ENCODE data around the gene TRIM27. TPM values are rescaled to one million over a fixed set of nuclear protein-coding genes. Genes with fewer than 3 reads are reported as not detected.
A peak's percentile ranks its signal among the peaks of the same experiment; 100 is the strongest.

The TRIM27 gene
- total RNA-seq, 4 donors from 2014 or later: 30.0 to 48.0 (median 40.2) TPM

GRCh38 chr6:28864326-28864923, 59.4 kb downstream of the TRIM27 start:
- peaks cover 18% of the 10 kb centered on the region for H3K4me1 ChIP-seq
- no peaks in the 10 kb centered on the region for H3K9me3 ChIP-seq
- WGBS: 38% methylated on average over 25 of the region's 25 CpGs
- H3K27me3 ChIP-seq: peaks cover 4% of the 10 kb centered on the region
- no peak overlapping the region for H3K27ac ChIP-seq
- H3K4me3 ChIP-seq: peak overlapping the region; percentile 76
- DNase-seq (ENCODE audit: low spot score in 2 of 2): no peak
- H3K36me3 ChIP-seq: no peaks in the 10 kb centered on the region
- TF ChIP-seq POLR2AphosphoS5 (IDR thresholded peaks at IDR 0.05) (no peak), POLR2A (IDR thresholded peaks at IDR 0.05) (no peak), EP300 (IDR thresholded peaks at IDR 0.05) (no peak), CTCF (IDR thresholded peaks at IDR 0.05) (no peak)

- Histone ChIP-seq H3K27me3 (peaks cover 4% of the 10 kb centered on the region), H3K4me3 (peak overlapping the region; percentile 76), H3K4me1 (peaks cover 18% of the 10 kb centered on the region), H3K9me3 (no peaks in the 10 kb centered on the region), H3K36me3 (no peaks in the 10 kb centered on the region), H3K27ac (no peak overlapping the region)
- under 1% methylated on average over 46 of the region's 47 CpGs for WGBS
- TF ChIP-seq POLR2AphosphoS5 (IDR thresholded peaks at IDR 0.05) (peak in 2 of 3 donors; percentile 80 to 90), EP300 (IDR thresholded peaks at IDR 0.05) (no peak)
- peak in 1 of 2 donors; percentile 82 for DNase-seq (ENCODE audit: low spot score in 2 of 2)
Measured at GRCh38 chr6:28863604-28864325, 60.0 kb downstream of the TRIM27 start.

GRCh38 chr6:28862077-28862476, 61.7 kb downstream of the TRIM27 start:
- WGBS: 83% methylated on average over 10 of the region's 10 CpGs
- no peaks in the 10 kb centered on the region for H3K9me3 ChIP-seq
- DNase-seq (ENCODE audit: low spot score in 2 of 2): no peak

GRCh38 chr6:28861339-28861738, 62.4 kb downstream of the TRIM27 start:
- TF ChIP-seq EP300 (IDR thresholded peaks at IDR 0.05): no peak
- TF ChIP-seq POLR2A (IDR thresholded peaks at IDR 0.05): no peak
- TF ChIP-seq CTCF (IDR thresholded peaks at IDR 0.05): no peak
- no peak for TF ChIP-seq POLR2AphosphoS5 (IDR thresholded peaks at IDR 0.05)
- Histone ChIP-seq H3K27ac (no peak overlapping the region), H3K4me3 (no peak overlapping the region), H3K4me1 (peaks cover 15% of the 10 kb centered on the region), H3K36me3 (no peaks in the 10 kb centered on the region), H3K9me3 (no peaks in the 10 kb centered on the region), H3K27me3 (peaks cover 6% of the 10 kb centered on the region)
- DNase-seq (ENCODE audit: low spot score in 2 of 2): no peak
- 93% methylated on average over 22 of the region's 22 CpGs for WGBS

More at GRCh38 chr6:28862077-28862476, 61.7 kb downstream of the TRIM27 start:
- H3K27me3 ChIP-seq: peaks cover 4% of the 10 kb centered on the region
- H3K4me3 ChIP-seq: no peak overlapping the region
- H3K36me3 ChIP-seq: no peaks in the 10 kb centered on the region
- H3K4me1 ChIP-seq: peaks cover 17% of the 10 kb centered on the region
- TF ChIP-seq POLR2AphosphoS5 (IDR thresholded peaks at IDR 0.05) (no peak), POLR2A (IDR thresholded peaks at IDR 0.05) (no peak), EP300 (IDR thresholded peaks at IDR 0.05) (no peak), CTCF (IDR thresholded peaks at IDR 0.05) (no peak)
- no peak overlapping the region for H3K27ac ChIP-seq

- H3K4me1 ChIP-seq: peaks cover 15% of the 10 kb centered on the region
- H3K27ac ChIP-seq: no peak overlapping the region
- H3K4me3 ChIP-seq: no peak overlapping the region
- H3K27me3 ChIP-seq: peaks cover 6% of the 10 kb centered on the region
- H3K36me3 ChIP-seq: no peaks in the 10 kb centered on the region
- no peak for TF ChIP-seq POLR2A (IDR thresholded peaks at IDR 0.05)
- no peak for TF ChIP-seq CTCF (IDR thresholded peaks at IDR 0.05)
- DNase-seq (ENCODE audit: low spot score in 2 of 2): no peak
- WGBS: 34% methylated on average over 6 of the region's 6 CpGs
- H3K9me3 ChIP-seq: no peaks in the 10 kb centered on the region
Measured at GRCh38 chr6:28860581-28860980, 63.2 kb downstream of the TRIM27 start.
